ENCODE results near the gene SAP30BP.

- no peak for TF ChIP-seq CTCF (IDR thresholded peaks at IDR 0.05)
- no peak for TF ChIP-seq POLR2A (IDR thresholded peaks at IDR 0.05)
Measured at GRCh38 chr17:75740631-75741077, 73.5 kb downstream of the SAP30BP start.

All from gastroesophageal sphincter (tissue), 3 donors.